Uterus (tissue), 2 donors: Measurements from ENCODE around the gene CAMK2D.

Experiments used
- POLR2A ChIP-seq, 2 donors: fragments of 450-650 bp; IDR thresholded peaks; one replicate each; pipeline ENCODE4 v1.6.1; 2016; ENCODE audit warnings: antibody characterized with exemption in 2 of 2, mild to moderate bottlenecking in 1 of 2, moderate library complexity in 1 of 2
- TF ChIP-seq, protein P1 (sequence below), 4 experiments: fragments of 200-600 bp in 2 of 4; fragments of 450-650 bp in 2 of 4; sonication (generic) in 2 of 4; IDR thresholded peaks; one replicate each; pipeline ENCODE4 v1.5.1; 2016 to 2019; ENCODE audit warnings: antibody characterized with exemption in 4 of 4, mild to moderate bottlenecking in 2 of 4, moderate library complexity in 1 of 4

- no peak for TF ChIP-seq POLR2A (IDR thresholded peaks at IDR 0.05)
- TF ChIP-seq, protein P1, sequence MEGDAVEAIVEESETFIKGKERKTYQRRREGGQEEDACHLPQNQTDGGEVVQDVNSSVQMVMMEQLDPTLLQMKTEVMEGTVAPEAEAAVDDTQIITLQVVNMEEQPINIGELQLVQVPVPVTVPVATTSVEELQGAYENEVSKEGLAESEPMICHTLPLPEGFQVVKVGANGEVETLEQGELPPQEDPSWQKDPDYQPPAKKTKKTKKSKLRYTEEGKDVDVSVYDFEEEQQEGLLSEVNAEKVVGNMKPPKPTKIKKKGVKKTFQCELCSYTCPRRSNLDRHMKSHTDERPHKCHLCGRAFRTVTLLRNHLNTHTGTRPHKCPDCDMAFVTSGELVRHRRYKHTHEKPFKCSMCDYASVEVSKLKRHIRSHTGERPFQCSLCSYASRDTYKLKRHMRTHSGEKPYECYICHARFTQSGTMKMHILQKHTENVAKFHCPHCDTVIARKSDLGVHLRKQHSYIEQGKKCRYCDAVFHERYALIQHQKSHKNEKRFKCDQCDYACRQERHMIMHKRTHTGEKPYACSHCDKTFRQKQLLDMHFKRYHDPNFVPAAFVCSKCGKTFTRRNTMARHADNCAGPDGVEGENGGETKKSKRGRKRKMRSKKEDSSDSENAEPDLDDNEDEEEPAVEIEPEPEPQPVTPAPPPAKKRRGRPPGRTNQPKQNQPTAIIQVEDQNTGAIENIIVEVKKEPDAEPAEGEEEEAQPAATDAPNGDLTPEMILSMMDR (IDR thresholded peaks at IDR 0.05): no peak
These were observed 3.2 kb downstream of the CAMK2D start for GRCh38 chr4:113758372-113758771.
